HG02840 (cell line): ENCODE data around the gene VWA5B1.

Source experiments
- ATAC-seq: cut with Tn5 transposase; IDR thresholded peaks from one replicate; pipeline ENCODE4 v1.9.1; 2021; ENCODE audit warnings: mild to moderate bottlenecking, moderate library complexity, moderate number of reproducible peaks; ENCODE audit not compliant: unreplicated experiment, low FRiP score

The VWA5B1 gene

GRCh38 chr1:20319456-20320220, 29.0 kb downstream of the VWA5B1 start:
- no peak for ATAC-seq

GRCh38 chr1:20320704-20321103, 30.0 kb downstream of the VWA5B1 start:
- no peak for ATAC-seq

GRCh38 chr1:20321573-20321972, 30.9 kb downstream of the VWA5B1 start:
- no peak for ATAC-seq

GRCh38 chr1:20322081-20322824, 31.6 kb downstream of the VWA5B1 start:
- ATAC-seq: no peak

- ATAC-seq: no peak
These were observed 32.3 kb downstream of the VWA5B1 start for GRCh38 chr1:20322825-20323612.

- no peak for ATAC-seq
These were observed 32.9 kb downstream of the VWA5B1 start for GRCh38 chr1:20323613-20323920.

GRCh38 chr1:20324704-20325406, 34.2 kb downstream of the VWA5B1 start:
- no peak for ATAC-seq

- ATAC-seq: no peak
These were observed 34.8 kb downstream of the VWA5B1 start for GRCh38 chr1:20325407-20325843.

- ATAC-seq: no peak
These were observed 35.3 kb downstream of the VWA5B1 start for GRCh38 chr1:20325844-20326420.

- no peak for ATAC-seq
These were observed 36.8 kb downstream of the VWA5B1 start for GRCh38 chr1:20327467-20327866.

GRCh38 chr1:20328201-20328600, 37.5 kb downstream of the VWA5B1 start:
- no peak for ATAC-seq

- no peak for ATAC-seq
These were observed 39.3 kb downstream of the VWA5B1 start for GRCh38 chr1:20329793-20330542.

- ATAC-seq: no peak
These were observed 43.4 kb downstream of the VWA5B1 start for GRCh38 chr1:20334103-20334502.

- ATAC-seq: no peak
These were observed 45.5 kb downstream of the VWA5B1 start for GRCh38 chr1:20336105-20336605.

GRCh38 chr1:20337581-20337980, 46.9 kb downstream of the VWA5B1 start:
- no peak for ATAC-seq

- ATAC-seq: no peak
These were observed 49.3 kb downstream of the VWA5B1 start for GRCh38 chr1:20339811-20340457.

GRCh38 chr1:20342294-20343148, 51.8 kb downstream of the VWA5B1 start:
- no peak for ATAC-seq
